Fibroblast of villous mesenchyme (primary cell): ENCODE data around the gene PKN2. TPM values are rescaled to one million over a fixed set of nuclear protein-coding genes. Genes with fewer than 3 reads are reported as not detected.
"Not testable (repeated sequence)": the region's sequence is repeated elsewhere in the genome, so short reads cannot be mapped to it uniquely, and the experiment has no call there.

Experiments
- DNase-seq: peaks from one replicate; pipeline ENCODE4 v3.0.0-alpha.2; 2010; ENCODE audit warnings: low read depth
- H3K4me3 ChIP-seq: 2 replicates; pipeline ENCODE4 v1.5.1; 2011; ENCODE audit warnings: low read depth, mild to moderate bottlenecking, low read length
- total RNA-seq: library from RNA; depleted of rRNA; stranded (reverse); fragments of >200 nt; gene quantifications from 2 replicates; pipeline ENCODE4 v1.2.3, GENCODE V29; 2012
- TF ChIP-seq, protein P1 (sequence below): IDR thresholded peaks from 2 replicates; pipeline ENCODE4 v1.5.1; 2012; ENCODE audit warnings: low read depth, mild to moderate bottlenecking, low read length; ENCODE audit not compliant: insufficient read depth

PKN2 gene
- total RNA-seq, 1 donor: 56.1 TPM

DNA sequence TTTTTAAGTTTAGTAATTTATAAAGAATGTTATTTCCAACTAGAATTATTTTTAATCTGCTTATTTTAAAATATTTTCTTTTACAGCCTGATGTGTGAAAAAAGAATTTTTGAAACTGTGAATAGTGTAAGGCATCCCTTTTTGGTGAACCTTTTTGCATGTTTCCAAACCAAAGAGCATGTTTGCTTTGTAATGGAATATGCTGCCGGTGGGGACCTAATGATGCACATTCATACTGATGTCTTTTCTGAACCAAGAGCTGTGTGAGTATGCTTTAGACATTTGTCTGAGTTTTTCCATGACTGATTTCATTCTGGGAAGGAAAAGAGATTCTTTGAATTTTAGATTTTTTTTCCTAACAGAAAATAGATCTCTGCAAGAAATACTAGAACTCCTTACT lies 129.4 kb downstream of the PKN2 start:
- no peak for DNase-seq
- H3K4me3 ChIP-seq: no peak overlapping the region
- TF ChIP-seq, protein P1, sequence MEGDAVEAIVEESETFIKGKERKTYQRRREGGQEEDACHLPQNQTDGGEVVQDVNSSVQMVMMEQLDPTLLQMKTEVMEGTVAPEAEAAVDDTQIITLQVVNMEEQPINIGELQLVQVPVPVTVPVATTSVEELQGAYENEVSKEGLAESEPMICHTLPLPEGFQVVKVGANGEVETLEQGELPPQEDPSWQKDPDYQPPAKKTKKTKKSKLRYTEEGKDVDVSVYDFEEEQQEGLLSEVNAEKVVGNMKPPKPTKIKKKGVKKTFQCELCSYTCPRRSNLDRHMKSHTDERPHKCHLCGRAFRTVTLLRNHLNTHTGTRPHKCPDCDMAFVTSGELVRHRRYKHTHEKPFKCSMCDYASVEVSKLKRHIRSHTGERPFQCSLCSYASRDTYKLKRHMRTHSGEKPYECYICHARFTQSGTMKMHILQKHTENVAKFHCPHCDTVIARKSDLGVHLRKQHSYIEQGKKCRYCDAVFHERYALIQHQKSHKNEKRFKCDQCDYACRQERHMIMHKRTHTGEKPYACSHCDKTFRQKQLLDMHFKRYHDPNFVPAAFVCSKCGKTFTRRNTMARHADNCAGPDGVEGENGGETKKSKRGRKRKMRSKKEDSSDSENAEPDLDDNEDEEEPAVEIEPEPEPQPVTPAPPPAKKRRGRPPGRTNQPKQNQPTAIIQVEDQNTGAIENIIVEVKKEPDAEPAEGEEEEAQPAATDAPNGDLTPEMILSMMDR: no peak

DNA sequence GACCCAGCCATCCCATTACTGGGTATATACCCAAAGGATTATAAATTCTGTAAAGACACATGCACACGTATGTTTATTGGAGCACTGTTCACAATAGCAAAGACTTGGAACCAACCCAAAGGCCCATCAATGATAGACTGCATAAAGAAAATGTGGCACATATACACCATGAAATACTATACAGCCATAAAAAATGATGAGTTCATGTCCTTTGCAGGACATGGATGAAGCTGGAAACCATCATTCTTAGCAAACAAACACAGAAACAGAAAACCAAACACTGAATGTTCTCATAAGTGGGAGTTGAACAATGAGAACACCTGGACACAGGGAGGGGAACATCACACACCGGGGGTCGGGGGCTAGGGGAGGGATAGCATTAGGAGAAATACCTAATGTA lies 135.6 kb downstream of the PKN2 start:
- not testable (repeated sequence) for H3K4me3 ChIP-seq, DNase-seq

DNA sequence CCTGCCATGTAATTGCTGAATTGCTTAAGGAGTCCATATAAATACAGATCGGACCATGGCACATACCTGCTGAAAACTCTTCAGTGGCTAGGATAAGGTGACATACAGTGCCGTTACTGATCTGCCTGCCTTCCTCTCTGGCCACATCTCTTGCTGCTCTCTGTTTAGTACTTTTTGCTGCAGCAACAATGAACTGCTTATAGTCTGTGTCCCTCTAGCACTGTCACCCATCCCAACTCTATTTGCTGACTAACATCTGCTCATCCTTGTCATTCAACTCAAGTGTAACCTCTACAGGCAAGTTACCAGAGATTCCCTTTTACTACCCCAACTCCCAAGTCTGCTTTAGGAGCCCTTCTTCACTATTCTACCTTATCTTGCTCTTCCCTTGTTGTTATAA lies 141.6 kb downstream of the PKN2 start:
- TF ChIP-seq, protein P1: no peak
- no peak for DNase-seq
- H3K4me3 ChIP-seq: no peak overlapping the region

DNA sequence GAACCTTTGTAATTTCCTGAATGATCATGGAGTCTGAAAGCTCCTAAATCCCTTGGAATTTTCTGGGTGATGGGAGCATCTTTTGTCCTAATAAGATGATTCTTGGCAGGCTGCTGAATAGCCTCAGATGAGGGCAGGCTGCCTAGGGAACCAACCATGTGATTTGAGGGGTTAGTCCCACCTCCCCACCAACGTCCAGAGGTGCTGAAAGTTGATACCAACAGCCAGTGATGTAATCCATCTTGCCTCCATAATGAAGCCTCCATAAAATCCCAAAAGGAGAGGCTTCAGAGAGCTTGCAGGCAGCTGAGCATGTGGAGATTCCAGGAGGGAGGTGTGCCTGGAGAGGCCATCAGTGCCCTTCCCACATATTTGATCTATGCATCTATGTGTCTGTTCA lies 163.6 kb downstream of the PKN2 start:
- TF ChIP-seq, protein P1: no peak
- DNase-seq: no peak
- no peak overlapping the region for H3K4me3 ChIP-seq

DNA sequence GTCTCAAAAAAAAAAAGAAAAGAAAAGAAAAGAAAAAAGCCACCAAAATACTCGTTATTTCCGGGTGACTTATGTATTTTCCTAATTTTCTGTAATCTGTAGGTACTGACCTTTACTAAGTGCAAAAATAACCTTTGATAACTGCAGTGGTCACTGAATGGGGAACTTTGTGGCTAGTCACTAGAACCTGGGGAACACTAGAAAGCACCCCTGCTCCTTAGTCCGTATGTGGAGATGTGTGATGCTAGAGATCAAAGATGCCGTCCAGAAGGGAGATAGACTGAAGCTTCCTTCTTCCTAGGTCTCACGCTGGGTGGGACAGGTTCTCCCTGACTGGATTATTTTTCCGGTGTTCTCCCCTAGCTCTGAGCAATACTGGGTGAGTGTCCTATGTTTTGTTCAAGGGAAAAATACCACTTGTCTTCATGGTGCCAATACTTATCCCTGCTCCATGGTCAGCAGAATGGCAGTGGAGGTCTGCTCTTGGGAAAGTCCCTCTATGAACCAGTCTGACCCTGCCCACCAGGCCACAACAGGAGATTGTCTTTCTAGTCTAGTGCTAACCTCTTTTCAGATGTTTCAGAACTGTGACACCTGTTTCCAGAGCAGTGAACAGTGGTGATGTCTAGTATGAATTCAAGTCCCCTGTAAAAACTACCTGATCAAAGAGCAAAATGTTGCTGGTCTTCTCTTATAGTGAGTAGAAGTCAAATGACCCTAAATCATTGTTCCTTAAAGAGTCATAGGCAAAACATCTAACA lies 167.4 kb downstream of the PKN2 start:
- H3K4me3 ChIP-seq: no peak overlapping the region
- TF ChIP-seq, protein P1: no peak
- DNase-seq: no peak

DNA sequence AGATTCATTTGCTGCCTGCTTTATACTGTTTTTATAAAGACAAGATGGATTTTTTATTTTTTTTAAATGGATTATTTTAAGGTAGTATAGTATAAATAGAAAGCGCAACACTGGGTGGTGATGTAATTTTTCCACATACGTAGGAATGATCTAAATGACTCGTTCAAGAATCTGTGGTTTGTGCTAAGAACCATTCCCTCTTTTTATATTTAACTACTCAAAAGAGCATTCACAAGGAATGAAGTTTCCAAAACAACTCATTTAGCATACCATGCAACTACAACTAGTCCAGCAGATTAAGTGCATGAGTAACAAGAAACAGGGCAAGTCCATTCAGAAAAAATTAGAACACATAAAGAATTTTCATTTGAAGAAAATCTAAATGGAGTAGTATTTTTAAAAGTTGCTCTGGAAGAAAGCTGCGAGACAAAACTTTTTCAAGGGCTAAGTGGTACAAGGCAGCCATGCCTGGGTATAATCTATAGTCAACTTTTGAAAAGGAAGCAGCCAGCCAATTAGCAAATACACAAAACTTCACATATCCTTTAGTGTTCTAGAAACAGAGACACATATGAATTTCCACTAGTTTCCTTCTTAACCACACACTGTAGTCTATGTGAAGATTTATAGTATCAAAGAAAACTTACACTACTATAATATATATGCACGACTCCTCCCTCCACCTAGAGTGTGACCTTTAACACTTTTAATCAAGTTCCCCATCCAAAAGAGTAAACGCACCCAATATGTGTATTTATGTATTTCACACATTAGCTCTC lies 183.9 kb downstream of the PKN2 start:
- TF ChIP-seq, protein P1: no peak
- no peak overlapping the region for H3K4me3 ChIP-seq
- peak; percentile 83 for DNase-seq

DNA sequence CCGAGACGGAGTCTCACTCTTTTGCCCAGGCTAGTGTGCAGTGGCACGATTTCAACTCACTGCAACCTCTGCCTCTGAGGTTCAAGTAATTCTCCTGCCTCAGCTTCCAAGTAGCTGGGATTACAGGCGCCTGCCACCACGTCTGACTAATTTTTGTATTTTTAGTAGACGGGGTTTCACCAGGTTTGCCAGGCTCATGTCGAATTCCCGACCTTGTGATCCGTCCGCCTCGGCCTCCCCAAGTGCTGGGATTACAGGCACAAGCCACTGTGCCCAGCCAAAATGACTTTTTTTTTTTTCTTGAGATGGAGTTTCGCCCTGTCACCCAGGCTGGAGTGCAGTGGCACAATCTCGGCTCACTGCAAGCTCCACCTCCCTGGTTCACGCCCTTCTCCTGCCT lies 185.6 kb downstream of the PKN2 start:
- not testable (repeated sequence) for H3K4me3 ChIP-seq, DNase-seq
